ENCODE data around the gene IL11RA.

DNA sequence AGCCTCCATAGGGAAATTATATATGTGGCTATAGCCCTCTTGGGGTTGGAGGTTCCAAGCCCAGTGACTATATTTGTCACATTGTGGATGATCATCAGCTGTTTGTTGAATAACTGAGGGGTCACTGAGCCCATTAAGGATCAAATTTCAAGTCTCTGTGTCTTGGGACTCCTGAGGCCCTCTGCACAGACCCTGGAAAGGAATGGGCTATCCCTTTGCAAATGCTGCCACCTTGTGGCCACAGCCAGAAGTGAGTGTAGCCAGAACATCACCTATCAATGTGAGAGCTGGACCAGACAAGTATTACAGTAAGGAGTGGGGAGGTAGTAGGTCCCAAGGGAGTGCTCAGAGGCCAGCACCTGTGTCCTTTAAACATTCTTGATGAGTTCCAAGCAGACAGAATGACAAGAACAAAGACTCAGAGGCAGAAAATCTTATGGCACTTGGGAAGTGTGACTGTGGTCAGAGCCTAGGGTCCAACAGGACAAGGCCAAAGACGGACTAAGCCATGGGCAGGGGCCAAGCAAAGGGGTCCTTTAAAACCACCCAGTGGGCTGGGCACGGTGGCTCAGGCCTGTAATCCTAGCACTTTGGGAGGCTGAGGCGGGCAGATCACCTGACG, 48.3 kb upstream of the IL11RA start:
- TF ChIP-seq, protein P1, sequence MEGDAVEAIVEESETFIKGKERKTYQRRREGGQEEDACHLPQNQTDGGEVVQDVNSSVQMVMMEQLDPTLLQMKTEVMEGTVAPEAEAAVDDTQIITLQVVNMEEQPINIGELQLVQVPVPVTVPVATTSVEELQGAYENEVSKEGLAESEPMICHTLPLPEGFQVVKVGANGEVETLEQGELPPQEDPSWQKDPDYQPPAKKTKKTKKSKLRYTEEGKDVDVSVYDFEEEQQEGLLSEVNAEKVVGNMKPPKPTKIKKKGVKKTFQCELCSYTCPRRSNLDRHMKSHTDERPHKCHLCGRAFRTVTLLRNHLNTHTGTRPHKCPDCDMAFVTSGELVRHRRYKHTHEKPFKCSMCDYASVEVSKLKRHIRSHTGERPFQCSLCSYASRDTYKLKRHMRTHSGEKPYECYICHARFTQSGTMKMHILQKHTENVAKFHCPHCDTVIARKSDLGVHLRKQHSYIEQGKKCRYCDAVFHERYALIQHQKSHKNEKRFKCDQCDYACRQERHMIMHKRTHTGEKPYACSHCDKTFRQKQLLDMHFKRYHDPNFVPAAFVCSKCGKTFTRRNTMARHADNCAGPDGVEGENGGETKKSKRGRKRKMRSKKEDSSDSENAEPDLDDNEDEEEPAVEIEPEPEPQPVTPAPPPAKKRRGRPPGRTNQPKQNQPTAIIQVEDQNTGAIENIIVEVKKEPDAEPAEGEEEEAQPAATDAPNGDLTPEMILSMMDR (IDR thresholded peaks at IDR 0.05; ENCODE audit: low read depth, low read length, poor library complexity, severe bottlenecking) = peak; percentile 96
- TF ChIP-seq EZH2phosphoT487 (IDR thresholded peaks at IDR 0.05; ENCODE audit: borderline replicate concordance, low read length) = no peak

All from DOHH2 (cell line).